GM12878 (cell line): ENCODE data around the gene NLRP5. TPM values are rescaled to one million over a fixed set of nuclear protein-coding genes. Genes with fewer than 3 reads are reported as not detected.

Experiments
- ATAC-seq: fragments of 200-7000 bp; cut with Tn5 transposase; 3 replicates; pipeline ENCODE4 v1.9.1; 2020; ENCODE audit warnings: mild to moderate bottlenecking, moderate library complexity
- BruUV-seq: library from RNA; stranded (reverse); fragments of 400-500 nt; replicated peaks from 2 replicates; lab custom pipeline; 2021; lab: Mats Ljungman, UMichigan
- CTCF ChIA-PET: fragments of 300-600 bp; sonication (Branson Sonifier 250); formaldehyde crosslinking; extraction: SDS; loops from one replicate; lab custom pipeline; 2021; ENCODE audit warnings: inconsistent platforms; lab: Yijun Ruan, JAX
- POLR2A ChIA-PET: fragments of 350-600 bp; formaldehyde crosslinking; extraction: SDS; loops from one replicate; lab custom pipeline; 2021; ENCODE audit warnings: inconsistent platforms; lab: Charles Lee
- RAD21 ChIA-PET: fragments of 300-600 bp; sonication (Branson Sonifier 250); formaldehyde crosslinking; loops from one replicate; lab custom pipeline; 2023; ENCODE audit warnings: antibody characterized with exemption; ENCODE audit not compliant: unreplicated experiment; lab: Charles Lee
- SMC1A ChIA-PET: fragments of 300-600 bp; sonication (Branson Sonifier 250); formaldehyde crosslinking; loops from one replicate; lab custom pipeline; 2023; ENCODE audit not compliant: unreplicated experiment, uncharacterized antibody; lab: Charles Lee
- DNase-seq: peaks from one replicate; pipeline ENCODE4 v3.0.0-alpha.2; 2011; ENCODE audit warnings: low read depth, low spot score
- FAIRE-seq: peaks from 3 replicates; lab custom pipeline; 2011; peaks lifted over from hg19 to GRCh38; lab: Jason Lieb, UNC
- H2AFZ ChIP-seq: 2 replicates; pipeline ENCODE4 v1.6.0; 2011; ENCODE audit warnings: low read depth, low read length, control low read depth; ENCODE audit not compliant: control insufficient read depth
- H3K27ac ChIP-seq: 2 replicates; pipeline ENCODE4 v1.5.1; 2011; ENCODE audit warnings: control low read depth; ENCODE audit not compliant: control insufficient read depth, insufficient read depth
- H3K27me3 ChIP-seq, 2 experiments: replicated peaks in 1 of 2; 2 replicates each; pipeline versions ENCODE4 v1.6.0 to v1.6.1; 2011; ENCODE audit warnings: low read length in 1 of 2; ENCODE audit not compliant: control insufficient read depth in 2 of 2, insufficient read depth in 2 of 2
- H3K36me3 ChIP-seq, 2 experiments: 2 replicates each; pipeline ENCODE4 v1.5.1; 2011; ENCODE audit warnings: low read length in 1 of 2; ENCODE audit not compliant: control insufficient read depth in 2 of 2, insufficient read depth in 2 of 2
- H3K4me1 ChIP-seq: 2 replicates; pipeline ENCODE4 v1.6.1; 2011; ENCODE audit warnings: mild to moderate bottlenecking, low read length, moderate library complexity, mixed read lengths; ENCODE audit not compliant: control insufficient read depth, insufficient read depth
- H3K4me2 ChIP-seq: 2 replicates; pipeline ENCODE4 v1.6.0; 2011; ENCODE audit warnings: control low read depth; ENCODE audit not compliant: control insufficient read depth, insufficient read depth
- H3K4me3 ChIP-seq: fragments of 200-600 bp; sonication (generic); 2 replicates; pipeline ENCODE4 v1.5.1; 2016
- H3K79me2 ChIP-seq: 2 replicates; pipeline ENCODE4 v1.6.0; 2011; ENCODE audit warnings: low read length; ENCODE audit not compliant: control insufficient read depth, insufficient read depth
- H3K9ac ChIP-seq: 2 replicates; pipeline ENCODE4 v1.8.0; 2011; ENCODE audit warnings: low read length, control low read depth, mixed read lengths; ENCODE audit not compliant: control insufficient read depth, insufficient read depth
- H3K9me3 ChIP-seq: replicated peaks from 3 replicates; pipeline ENCODE4 v1.5.1; 2011; ENCODE audit warnings: mild to moderate bottlenecking, low read length; ENCODE audit not compliant: control insufficient read depth, insufficient read depth
- H4K20me1 ChIP-seq: 2 replicates; pipeline ENCODE4 v1.6.0; 2011; ENCODE audit not compliant: control insufficient read depth, insufficient read depth
- ATF3 ChIP-seq: IDR thresholded peaks from 2 replicates; pipeline ENCODE4 v1.6.1; 2011; ENCODE audit warnings: low read depth, mild to moderate bottlenecking, low read length, moderate library complexity, borderline replicate concordance; ENCODE audit errors: extremely low read depth
- IKZF1 ChIP-seq: fragments of 450-650 bp; conservative IDR thresholded peaks from 2 replicates; pipeline ENCODE4 v1.6.1; 2017; ENCODE audit warnings: antibody characterized with exemption, mild to moderate bottlenecking
- IRF5 ChIP-seq: fragments of 450-650 bp; IDR thresholded peaks from 2 replicates; pipeline ENCODE4 v1.6.1; 2017; ENCODE audit warnings: borderline replicate concordance
- NR2C2 ChIP-seq: IDR thresholded peaks from 2 replicates; pipeline ENCODE4 v1.6.1; 2011; ENCODE audit warnings: borderline replicate concordance, low read depth; ENCODE audit not compliant: control insufficient read depth, insufficient read length
- POLR2A ChIP-seq: IDR thresholded peaks from 2 replicates; pipeline ENCODE4 v1.6.1; 2011; ENCODE audit warnings: low read depth, mild to moderate bottlenecking, low read length
- SMAD5 ChIP-seq: IDR thresholded peaks from 2 replicates; pipeline ENCODE4 v1.6.1; 2016; ENCODE audit warnings: antibody characterized with exemption, low read depth
- SUZ12 ChIP-seq: fragments of 200-600 bp; sonication (generic); IDR thresholded peaks from one replicate; pipeline ENCODE4 v1.6.1; 2018; ENCODE audit warnings: antibody characterized with exemption, mild to moderate bottlenecking; ENCODE audit not compliant: unreplicated experiment
- TCF12 ChIP-seq: IDR thresholded peaks from 2 replicates; pipeline ENCODE4 v1.6.1; 2011; ENCODE audit warnings: low read depth, mild to moderate bottlenecking, low read length
- WGBS: methylation state at CpG from one replicate; pipeline ENCODE4 v1.1.6; 2016; ENCODE audit warnings: low lambda C conversion rate; ENCODE audit not compliant: insufficient replicate concordance, insufficient coverage; ENCODE audit errors: missing lambda C conversion rate; 5-methylcytosine and 5-hydroxymethylcytosine counted together
- in situ Hi-C: fragments of 300-500 bp; cut with MboI; formaldehyde crosslinking; loops from 9 replicates; pipeline ENCODE4 v1.14.3; 2018; ENCODE audit warnings: mixed read lengths
- intact Hi-C: fragments of 100-400 bp; cut with micrococcal nuclease; formaldehyde crosslinking; loops from one replicate; pipeline ENCODE4 v1.14.2; 2022; ENCODE audit not compliant: unreplicated experiment
- polyA plus RNA-seq, 11 experiments: library from polyadenylated mRNA; depleted of rRNA in 4 of 11; unstranded in 6 of 11; stranded (reverse) in 5 of 11; fragments of >200 nt; fragmentation: Nextera tagmentation in 4 of 11; fragmentation: Illumina TruSeq in 1 of 11; extraction: Ambion mirVana in 4 of 11; extraction: Trizol in 1 of 11; gene quantifications; 1 replicate in 1 of 11; 2 replicates in 10 of 11; pipeline versions ENCODE4 v1.2.1 to v1.2.3, GENCODE V29; 2011 to 2016; ENCODE audit warnings: inconsistent platforms in 2 of 11, missing spikeins in 2 of 11, low read depth in 1 of 11
- total RNA-seq, 4 experiments: library from RNA; depleted of rRNA in 3 of 4; stranded (reverse); fragments of >200 nt in 3 of 4; fragmentation: Illumina TruSeq in 1 of 4; extraction: Trizol in 1 of 4; gene quantifications; 2 replicates each; pipeline versions ENCODE4 v1.2.1 to v1.2.3, GENCODE V29; 2013 to 2021

The NLRP5 gene
- total and polyA plus RNA-seq, 10 of the 15 experiments (the other 5 are each of a cell fraction or from before 2014, with no cell fraction given), result 0.01 TPM; not detected in 9

GRCh38 chr19:56107626-56108351 lies 121.2 kb downstream of the NLRP5 start (continued):
- TF ChIP-seq SUZ12 (no peak), TCF12 (no peak), IRF5 (no peak), SMAD5 (no peak), NR2C2 (no peak), ATF3 (no peak)

GRCh38 chr19:56108447-56109195 lies 122.0 kb downstream of the NLRP5 start:
- peaks cover 0 to 9% of the 10 kb centered on the region in 2 experiments; a peak in 3 of 4 replicates for H3K36me3 ChIP-seq
- in situ Hi-C loops, result no loop called here
- H3K27me3 ChIP-seq, result no peaks in the 10 kb centered on the region
- ChIA-PET RAD21 (no interaction called here), CTCF (no interaction called here), POLR2A (no interaction called here), SMC1A (no interaction called here)
- no TSS peak for BruUV-seq
- intact Hi-C loops, result no loop called here
- FAIRE-seq, result no peak
- no peak overlapping the region for H3K9ac ChIP-seq
- WGBS, result 81% methylated on average over 24 of the region's 24 CpGs
- no peak for DNase-seq
- H3K4me2 ChIP-seq, result 0 out of 2 replicates have a peak overlapping the region, but pooled peaks have one; percentile 9
- no peak overlapping the region for H3K27ac ChIP-seq
- H3K4me1 ChIP-seq, result peaks cover 44% of the 10 kb centered on the region
- H3K4me3 ChIP-seq, result no peak overlapping the region
- no peaks in the 10 kb centered on the region for H3K9me3 ChIP-seq
- no peaks in the 10 kb centered on the region; the same call in 1 of the 2 replicates for H4K20me1 ChIP-seq
- H2AFZ ChIP-seq, result no peak overlapping the region
- TF ChIP-seq IKZF1 (no peak), POLR2A (peak; percentile 22; the same call in 1 of the 2 replicates)
- TF ChIP-seq, all 136 proteins: peak for 1
- H3K79me2 ChIP-seq, result peaks cover 78% of the 10 kb centered on the region
- ATAC-seq, result no peak
